ENCODE results near the gene P4HA3.

P4HA3 gene

DNA sequence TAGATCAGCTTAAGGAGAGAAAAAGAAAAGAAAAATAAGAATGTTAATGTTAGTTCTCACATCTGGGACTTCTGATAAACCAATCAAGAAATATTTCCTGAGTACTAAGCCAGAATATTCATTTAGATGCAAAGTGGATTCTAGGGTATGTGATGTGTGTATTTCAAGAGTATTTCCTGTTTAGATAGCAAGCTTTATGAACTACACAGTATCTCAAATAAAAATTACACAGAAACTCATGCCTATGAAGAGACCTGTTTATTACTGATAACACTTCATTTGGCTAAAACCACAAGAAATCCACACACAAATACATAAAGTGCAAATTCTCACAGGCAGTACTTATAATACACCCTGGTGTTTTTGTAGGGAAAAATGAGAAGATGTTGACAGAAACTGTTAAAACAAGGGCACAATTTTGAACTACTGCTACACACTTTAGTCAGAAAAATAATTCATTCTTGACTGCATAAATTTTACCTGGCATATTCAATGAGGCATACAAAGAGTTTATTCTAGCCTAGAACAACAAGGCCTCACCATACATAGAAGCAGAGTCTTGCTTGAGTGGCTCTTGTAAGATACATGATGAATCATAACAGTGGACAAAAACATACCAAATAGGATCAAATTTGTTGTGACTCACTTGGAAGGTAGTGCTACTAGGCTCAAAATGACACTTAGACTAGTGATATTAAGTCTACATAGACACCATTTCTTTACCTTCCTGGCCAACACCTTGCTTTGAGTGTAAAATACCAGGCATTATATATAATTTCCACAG, 18.8 kb upstream of the P4HA3 start:
- Histone ChIP-seq H3K4me3 (ENCODE audit: low read depth, low read length) (no peak overlapping the region), H3K27me3 (replicated peaks) (no peaks in the 10 kb centered on the region), H3K27ac (peak overlapping the region; percentile 30), H3K36me3 (replicated peaks) (no peaks in the 10 kb centered on the region)
- peak; percentile 42 for DNase-seq
- in situ Hi-C loops (cut with HindIII; ENCODE audit: low pct_ligation_motif_present, low sequenced_read_pairs) = no loop called here
- TF ChIP-seq, protein P1, sequence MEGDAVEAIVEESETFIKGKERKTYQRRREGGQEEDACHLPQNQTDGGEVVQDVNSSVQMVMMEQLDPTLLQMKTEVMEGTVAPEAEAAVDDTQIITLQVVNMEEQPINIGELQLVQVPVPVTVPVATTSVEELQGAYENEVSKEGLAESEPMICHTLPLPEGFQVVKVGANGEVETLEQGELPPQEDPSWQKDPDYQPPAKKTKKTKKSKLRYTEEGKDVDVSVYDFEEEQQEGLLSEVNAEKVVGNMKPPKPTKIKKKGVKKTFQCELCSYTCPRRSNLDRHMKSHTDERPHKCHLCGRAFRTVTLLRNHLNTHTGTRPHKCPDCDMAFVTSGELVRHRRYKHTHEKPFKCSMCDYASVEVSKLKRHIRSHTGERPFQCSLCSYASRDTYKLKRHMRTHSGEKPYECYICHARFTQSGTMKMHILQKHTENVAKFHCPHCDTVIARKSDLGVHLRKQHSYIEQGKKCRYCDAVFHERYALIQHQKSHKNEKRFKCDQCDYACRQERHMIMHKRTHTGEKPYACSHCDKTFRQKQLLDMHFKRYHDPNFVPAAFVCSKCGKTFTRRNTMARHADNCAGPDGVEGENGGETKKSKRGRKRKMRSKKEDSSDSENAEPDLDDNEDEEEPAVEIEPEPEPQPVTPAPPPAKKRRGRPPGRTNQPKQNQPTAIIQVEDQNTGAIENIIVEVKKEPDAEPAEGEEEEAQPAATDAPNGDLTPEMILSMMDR (IDR thresholded peaks at IDR 0.05; ENCODE audit: low read depth, low read length, missing control alignments) = no peak

DNA sequence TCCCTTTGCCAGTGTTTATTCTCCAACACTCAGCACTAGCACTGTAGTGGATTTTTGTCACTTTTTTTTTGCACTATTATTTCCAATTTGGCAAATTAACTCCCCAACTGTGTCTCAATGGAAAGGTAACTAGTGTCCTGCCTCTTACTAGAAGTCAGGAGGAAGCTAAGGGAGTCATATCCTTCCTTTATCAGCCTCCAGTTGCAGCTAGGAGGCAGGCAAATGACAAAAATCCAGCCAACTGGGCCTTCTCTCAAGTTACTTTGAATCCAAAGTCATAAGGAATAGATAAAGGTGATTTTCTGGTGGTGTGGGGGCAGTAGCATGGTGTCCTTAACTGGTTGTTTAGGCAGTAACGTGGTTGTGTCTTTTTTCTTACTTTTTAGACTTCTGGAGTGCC, 15.6 kb upstream of the P4HA3 start:
- no peak overlapping the region for H3K27ac ChIP-seq
- TF ChIP-seq, protein P1 (IDR thresholded peaks at IDR 0.05; ENCODE audit: low read depth, low read length, missing control alignments) = no peak
- H3K27me3 ChIP-seq (replicated peaks) = no peaks in the 10 kb centered on the region
- H3K36me3 ChIP-seq (replicated peaks) = no peaks in the 10 kb centered on the region
- no peak overlapping the region for H3K4me3 ChIP-seq (ENCODE audit: low read depth, low read length)
- in situ Hi-C loops (cut with HindIII; ENCODE audit: low pct_ligation_motif_present, low sequenced_read_pairs) = no loop called here
- DNase-seq = no peak

DNA sequence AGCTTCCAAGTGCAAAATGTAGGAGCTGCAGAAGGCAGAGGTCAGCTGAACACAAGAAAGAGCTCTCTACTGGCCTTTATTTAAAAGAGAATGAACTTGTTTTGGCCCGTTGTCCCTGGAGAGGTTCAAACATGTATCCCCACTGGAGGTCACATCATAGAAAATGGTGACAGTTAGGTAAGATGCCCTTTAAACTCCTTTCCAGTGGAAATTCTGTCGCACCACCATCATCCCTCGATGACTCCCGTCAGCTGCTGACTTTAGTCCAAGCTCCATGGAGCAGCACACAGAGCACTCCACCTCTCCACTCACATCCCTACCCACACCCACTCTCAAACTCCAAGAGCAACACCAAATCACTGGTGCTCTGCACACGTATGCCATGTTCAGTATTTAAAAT, 15.2 kb upstream of the P4HA3 start:
- TF ChIP-seq, protein P1 (IDR thresholded peaks at IDR 0.05; ENCODE audit: low read depth, low read length, missing control alignments) = no peak
- DNase-seq = no peak
- no peaks in the 10 kb centered on the region for H3K27me3 ChIP-seq (replicated peaks)
- H3K36me3 ChIP-seq (replicated peaks) = no peaks in the 10 kb centered on the region
- no peak overlapping the region for H3K4me3 ChIP-seq (ENCODE audit: low read depth, low read length)
- no peak overlapping the region for H3K27ac ChIP-seq
- in situ Hi-C loops (cut with HindIII; ENCODE audit: low pct_ligation_motif_present, low sequenced_read_pairs) = no loop called here

DNA sequence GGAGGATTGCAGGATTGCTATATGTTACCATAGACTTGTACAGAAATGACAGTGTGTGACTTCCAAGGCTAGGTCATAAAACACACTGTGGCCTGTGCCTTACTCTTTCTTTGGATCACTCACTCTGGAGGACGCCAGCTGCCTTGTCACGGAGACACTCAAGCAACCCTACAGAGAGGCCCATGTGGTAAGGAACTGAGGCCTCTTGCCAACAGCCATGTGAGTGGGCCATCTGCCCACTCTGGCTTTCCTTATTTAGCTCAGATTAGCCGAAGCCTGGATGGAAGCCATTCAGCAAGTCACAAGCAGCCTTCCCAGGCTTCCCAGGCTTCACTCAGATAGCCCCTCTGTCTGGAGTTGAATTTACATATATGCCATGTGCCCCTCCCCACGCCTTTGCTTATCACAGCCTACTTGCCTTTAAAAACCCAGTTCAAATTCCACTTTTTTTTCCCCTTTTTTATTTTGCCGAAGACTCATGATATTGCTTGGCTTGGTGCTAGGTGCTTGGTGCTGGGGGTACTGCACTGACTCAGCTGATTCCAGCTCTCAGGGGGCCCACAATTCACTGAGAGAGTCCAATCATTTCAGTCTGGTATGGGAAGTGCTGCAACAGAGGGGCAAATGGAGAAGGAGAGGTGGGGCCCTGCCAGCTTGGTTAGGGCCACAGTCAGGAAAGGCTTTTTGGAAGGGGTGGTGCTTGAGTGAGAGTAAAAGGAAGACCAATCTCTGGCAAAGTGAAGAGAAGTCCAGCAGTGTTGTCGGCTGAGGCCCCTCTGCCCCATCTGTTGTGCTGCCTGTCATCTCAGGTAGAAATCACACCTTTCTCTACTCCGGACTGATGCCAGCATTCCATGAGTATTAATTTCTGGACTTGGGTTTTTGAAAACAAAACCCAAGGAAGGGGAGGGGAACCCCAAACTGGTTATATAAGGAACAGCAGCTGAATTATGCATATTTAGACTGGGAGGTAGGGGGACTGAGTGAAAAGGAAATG, 14.5 kb upstream of the P4HA3 start:
- no peak overlapping the region for H3K4me3 ChIP-seq (ENCODE audit: low read depth, low read length)
- H3K27me3 ChIP-seq (replicated peaks) = no peaks in the 10 kb centered on the region
- peak; percentile 55 for DNase-seq
- in situ Hi-C loops (cut with HindIII; ENCODE audit: low pct_ligation_motif_present, low sequenced_read_pairs) = no loop called here
- H3K36me3 ChIP-seq (replicated peaks) = no peaks in the 10 kb centered on the region
- H3K27ac ChIP-seq = no peak overlapping the region
- TF ChIP-seq, protein P1 (IDR thresholded peaks at IDR 0.05; ENCODE audit: low read depth, low read length, missing control alignments) = no peak

DNA sequence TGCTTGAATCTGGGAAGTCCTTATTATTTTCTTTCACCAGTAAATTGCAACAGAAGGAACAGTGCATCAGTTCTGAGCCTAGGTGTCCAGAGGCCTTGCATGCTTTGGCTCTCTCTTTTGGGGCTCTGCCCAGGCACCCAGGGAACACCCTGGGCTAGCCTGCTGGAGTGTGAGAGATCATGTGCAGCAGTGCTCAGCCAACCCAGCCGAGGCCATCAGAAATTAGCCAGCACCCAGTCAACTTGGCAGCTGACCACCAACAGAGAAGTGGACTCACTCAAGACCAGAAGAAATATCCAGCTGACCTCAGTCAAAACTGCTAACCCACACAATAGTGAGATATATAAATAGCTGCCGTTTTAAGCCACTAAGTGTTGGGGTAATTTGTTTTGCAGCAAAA, 11.2 kb upstream of the P4HA3 start:
- Histone ChIP-seq H3K27ac (no peak overlapping the region), H3K27me3 (replicated peaks) (no peaks in the 10 kb centered on the region), H3K4me3 (ENCODE audit: low read depth, low read length) (no peak overlapping the region), H3K36me3 (replicated peaks) (no peaks in the 10 kb centered on the region)
- in situ Hi-C loops (cut with HindIII; ENCODE audit: low pct_ligation_motif_present, low sequenced_read_pairs) = no loop called here
- DNase-seq = no peak
- TF ChIP-seq, protein P1 (IDR thresholded peaks at IDR 0.05; ENCODE audit: low read depth, low read length, missing control alignments) = no peak

Data from brain microvascular endothelial cell (primary cell).